Bronchial epithelial cell (primary cell): ENCODE measurements around the gene SUPT3H. TPM values are rescaled to one million over a fixed set of nuclear protein-coding genes. Genes with fewer than 3 reads are reported as not detected.

Source experiments
- DNase-seq: peaks from one replicate; pipeline ENCODE4 v3.0.0-alpha.2; 2010; ENCODE audit warnings: low read depth
- FAIRE-seq: peaks from 2 replicates; lab custom pipeline; 2011; peaks lifted over from hg19 to GRCh38; lab: Jason Lieb, UNC
- H3K27me3 ChIP-seq: 2 replicates; pipeline ENCODE4 v1.5.1; 2011; ENCODE audit warnings: low read length; ENCODE audit not compliant: control insufficient read depth, insufficient read depth
- H3K36me3 ChIP-seq: 2 replicates; pipeline ENCODE4 v1.5.1; 2011; ENCODE audit warnings: low read length; ENCODE audit not compliant: control insufficient read depth, insufficient read depth
- H3K4me3 ChIP-seq: 2 replicates; pipeline ENCODE4 v1.5.1; 2011; ENCODE audit warnings: mild to moderate bottlenecking, low read depth, low read length, control low read depth
- CTCF ChIP-seq: IDR thresholded peaks from 2 replicates; pipeline ENCODE4 v1.5.1; 2011; ENCODE audit warnings: mild to moderate bottlenecking, moderate library complexity, low read length, control low read depth, inconsistent platforms; ENCODE audit not compliant: insufficient read depth, severe bottlenecking
- total RNA-seq: library from RNA; depleted of rRNA; stranded (reverse); fragments of >200 nt; gene quantifications from 2 replicates; pipeline ENCODE4 v1.2.1, GENCODE V29; 2014

Gene SUPT3H
- total RNA-seq, 1 donor from 2014 or later = 12.9 TPM

- FAIRE-seq (no peak), DNase-seq (no peak)
- Histone ChIP-seq H3K27me3 (no peaks in the 10 kb centered on the region), H3K4me3 (no peak overlapping the region), H3K36me3 (no peaks in the 10 kb centered on the region)
- no peak for TF ChIP-seq CTCF
Measured at GRCh38 chr6:44983467-44984365, 394.0 kb downstream of the SUPT3H start.

DNA sequence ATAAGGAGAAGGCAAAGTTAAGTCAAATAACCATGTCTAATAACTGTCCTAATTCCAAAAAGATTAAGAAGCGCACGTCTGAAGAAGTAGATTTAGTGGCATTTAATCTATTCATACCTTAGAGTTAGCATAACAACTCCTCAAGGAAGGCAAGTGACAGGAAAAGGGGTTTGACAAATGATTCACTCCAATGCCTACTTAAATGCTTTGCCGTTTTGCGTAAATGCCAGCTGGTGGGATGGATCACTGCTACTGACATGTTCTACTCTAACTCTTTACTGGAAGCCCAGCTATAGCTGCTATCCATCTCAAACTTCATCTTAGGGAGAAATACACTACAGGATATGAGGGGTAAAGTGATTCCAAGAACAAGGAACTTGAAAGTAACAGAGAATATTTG lies 396.9 kb downstream of the SUPT3H start:
- Histone ChIP-seq H3K4me3 (no peak overlapping the region), H3K27me3 (no peaks in the 10 kb centered on the region), H3K36me3 (no peaks in the 10 kb centered on the region)
- DNase-seq = no peak
- no peak for TF ChIP-seq CTCF
- no peak for FAIRE-seq

DNA sequence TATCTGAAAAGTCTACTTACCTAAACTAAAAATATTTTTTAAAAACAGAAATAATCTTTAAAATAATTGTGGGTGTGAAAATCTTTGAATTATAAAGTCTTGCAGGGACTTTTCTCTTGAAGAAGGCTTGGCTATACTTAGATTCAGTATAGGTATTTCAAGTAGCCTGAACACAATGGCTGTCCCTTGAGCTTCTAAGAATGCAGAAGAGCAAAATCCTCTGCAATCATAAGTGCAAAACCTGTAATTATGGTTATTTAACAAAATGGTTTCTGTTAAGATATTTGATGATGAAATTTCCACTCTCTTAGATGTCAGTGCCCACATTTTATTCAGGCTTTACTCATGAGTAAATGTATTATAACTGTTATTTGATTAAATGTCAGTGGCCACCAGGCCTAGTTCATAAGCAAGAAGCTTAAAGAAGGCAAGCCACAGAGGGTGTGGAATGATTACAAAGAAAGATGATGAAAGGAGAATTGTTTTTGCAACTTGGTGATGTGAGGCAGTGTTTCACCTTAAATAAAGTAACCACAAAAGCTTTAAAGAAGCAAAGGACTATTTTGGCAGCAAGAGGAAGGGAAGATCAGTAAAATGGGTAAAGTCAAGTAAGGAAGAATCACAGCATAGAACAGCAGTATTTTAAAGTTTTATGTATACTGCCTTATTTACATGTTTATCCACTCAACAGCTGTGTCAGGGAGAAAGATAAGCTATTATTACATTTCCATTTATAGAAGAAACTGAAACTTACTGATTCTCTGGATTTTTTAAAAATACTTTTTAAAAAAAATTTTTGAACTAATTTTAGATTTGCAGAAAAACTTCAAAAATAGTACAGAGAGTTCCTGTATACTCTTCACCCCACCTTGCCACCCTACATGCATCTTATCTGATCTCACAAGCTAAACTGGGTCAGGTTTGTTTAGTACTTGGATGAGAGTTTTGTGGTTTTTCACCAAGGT lies 400.8 kb downstream of the SUPT3H start:
- no peaks in the 10 kb centered on the region for H3K27me3 ChIP-seq
- FAIRE-seq = no peak
- no peak for DNase-seq
- no peaks in the 10 kb centered on the region for H3K36me3 ChIP-seq
- no peak overlapping the region for H3K4me3 ChIP-seq
- TF ChIP-seq CTCF = no peak

GRCh38 chr6:44974511-44974910 lies 403.2 kb downstream of the SUPT3H start:
- FAIRE-seq = no peak
- no peak for DNase-seq
- no peaks in the 10 kb centered on the region for H3K27me3 ChIP-seq
- no peaks in the 10 kb centered on the region for H3K36me3 ChIP-seq
- no peak for TF ChIP-seq CTCF
- H3K4me3 ChIP-seq = no peak overlapping the region

- Histone ChIP-seq H3K4me3 (no peak overlapping the region), H3K27me3 (no peaks in the 10 kb centered on the region), H3K36me3 (no peaks in the 10 kb centered on the region)
- no peak for FAIRE-seq
- TF ChIP-seq CTCF = no peak
- no peak for DNase-seq
Measured at GRCh38 chr6:44972709-44973108, 405.0 kb downstream of the SUPT3H start.
